Peyer's patch (tissue), 4 donors: Measurements from ENCODE around the gene ELF4.

Source experiments
- POLR2A ChIP-seq, 2 donors: fragments of 450-650 bp; IDR thresholded peaks; one replicate each; pipeline ENCODE4 v1.5.1; 2017; ENCODE audit warnings: antibody characterized with exemption in 2 of 2, mild to moderate bottlenecking in 2 of 2, moderate library complexity in 2 of 2
- TF ChIP-seq, protein P1 (sequence below), 6 experiments: fragments of 450-650 bp in 4 of 6; fragments of 200-600 bp in 2 of 6; sonication (generic) in 1 of 6; IDR thresholded peaks; one replicate each; pipeline ENCODE4 v1.5.1; 2017 to 2019; ENCODE audit warnings: antibody characterized with exemption in 6 of 6, mild to moderate bottlenecking in 3 of 6, moderate library complexity in 1 of 6

DNA sequence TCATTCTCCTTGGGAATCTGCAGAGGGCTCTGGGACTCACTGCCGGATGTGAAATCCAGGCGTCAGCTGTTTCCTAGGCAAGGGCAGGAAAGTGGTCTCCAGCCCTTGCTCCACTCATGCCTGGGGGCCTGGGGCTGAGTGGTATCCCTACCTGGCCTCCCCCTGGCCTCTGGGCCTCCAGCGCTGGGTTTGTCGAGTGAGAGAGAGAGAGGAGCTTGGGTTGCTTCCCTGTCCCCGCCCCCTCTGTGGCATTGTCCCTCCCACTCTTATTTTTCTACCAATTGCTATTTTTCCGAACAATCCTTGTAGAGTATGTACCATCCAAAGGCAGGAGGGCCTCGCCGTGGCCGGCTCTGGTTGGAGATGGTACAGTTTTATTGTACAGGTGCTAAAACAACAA, 53.1 kb downstream of the ELF4 start:
- TF ChIP-seq, protein P1, sequence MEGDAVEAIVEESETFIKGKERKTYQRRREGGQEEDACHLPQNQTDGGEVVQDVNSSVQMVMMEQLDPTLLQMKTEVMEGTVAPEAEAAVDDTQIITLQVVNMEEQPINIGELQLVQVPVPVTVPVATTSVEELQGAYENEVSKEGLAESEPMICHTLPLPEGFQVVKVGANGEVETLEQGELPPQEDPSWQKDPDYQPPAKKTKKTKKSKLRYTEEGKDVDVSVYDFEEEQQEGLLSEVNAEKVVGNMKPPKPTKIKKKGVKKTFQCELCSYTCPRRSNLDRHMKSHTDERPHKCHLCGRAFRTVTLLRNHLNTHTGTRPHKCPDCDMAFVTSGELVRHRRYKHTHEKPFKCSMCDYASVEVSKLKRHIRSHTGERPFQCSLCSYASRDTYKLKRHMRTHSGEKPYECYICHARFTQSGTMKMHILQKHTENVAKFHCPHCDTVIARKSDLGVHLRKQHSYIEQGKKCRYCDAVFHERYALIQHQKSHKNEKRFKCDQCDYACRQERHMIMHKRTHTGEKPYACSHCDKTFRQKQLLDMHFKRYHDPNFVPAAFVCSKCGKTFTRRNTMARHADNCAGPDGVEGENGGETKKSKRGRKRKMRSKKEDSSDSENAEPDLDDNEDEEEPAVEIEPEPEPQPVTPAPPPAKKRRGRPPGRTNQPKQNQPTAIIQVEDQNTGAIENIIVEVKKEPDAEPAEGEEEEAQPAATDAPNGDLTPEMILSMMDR (IDR thresholded peaks at IDR 0.05) = no peak
- no peak for TF ChIP-seq POLR2A (IDR thresholded peaks at IDR 0.05)
